Inflammatory macrophage treated with lipopolysaccharide for 1 hour (primary cell): ENCODE results near the gene FBXL13.
A peak's percentile ranks its signal among the peaks of the same experiment; 100 is the strongest.
"Not testable (repeated sequence)": the region's sequence is repeated elsewhere in the genome, so short reads cannot be mapped to it uniquely, and the experiment has no call there.

Source experiments
- DNase-seq, 2 donors: peaks; one replicate each; pipeline ENCODE4 v3.0.0-alpha.2; 2020 to 2022

The FBXL13 gene

GRCh38 chr7:103020876-103021275 is 53.7 kb downstream of the FBXL13 start:
- DNase-seq = not testable (repeated sequence)

DNA sequence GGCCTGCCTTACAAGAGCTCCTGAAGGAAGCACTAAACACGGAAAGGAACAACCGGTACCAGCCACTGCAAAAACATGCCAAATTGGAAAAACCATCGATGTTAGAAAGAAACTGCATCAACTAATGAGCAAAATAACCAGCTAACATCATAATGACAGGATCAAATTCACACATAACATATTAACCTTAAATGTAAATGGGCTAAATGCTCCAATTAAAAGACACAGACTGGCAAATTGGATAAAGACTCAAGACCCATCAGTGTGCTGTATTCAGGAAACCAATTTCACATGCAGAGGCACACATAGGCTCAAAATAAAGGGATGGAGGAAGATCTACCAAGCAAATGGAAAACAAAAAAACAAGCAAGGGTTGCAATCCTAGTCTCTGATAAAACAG is 56.3 kb downstream of the FBXL13 start:
- not testable (repeated sequence) for DNase-seq

- DNase-seq = no peak
Observed at GRCh38 chr7:103011650-103012049, 62.9 kb downstream of the FBXL13 start.

- no peak for DNase-seq
Observed at GRCh38 chr7:103010211-103010610, 64.4 kb downstream of the FBXL13 start.

DNA sequence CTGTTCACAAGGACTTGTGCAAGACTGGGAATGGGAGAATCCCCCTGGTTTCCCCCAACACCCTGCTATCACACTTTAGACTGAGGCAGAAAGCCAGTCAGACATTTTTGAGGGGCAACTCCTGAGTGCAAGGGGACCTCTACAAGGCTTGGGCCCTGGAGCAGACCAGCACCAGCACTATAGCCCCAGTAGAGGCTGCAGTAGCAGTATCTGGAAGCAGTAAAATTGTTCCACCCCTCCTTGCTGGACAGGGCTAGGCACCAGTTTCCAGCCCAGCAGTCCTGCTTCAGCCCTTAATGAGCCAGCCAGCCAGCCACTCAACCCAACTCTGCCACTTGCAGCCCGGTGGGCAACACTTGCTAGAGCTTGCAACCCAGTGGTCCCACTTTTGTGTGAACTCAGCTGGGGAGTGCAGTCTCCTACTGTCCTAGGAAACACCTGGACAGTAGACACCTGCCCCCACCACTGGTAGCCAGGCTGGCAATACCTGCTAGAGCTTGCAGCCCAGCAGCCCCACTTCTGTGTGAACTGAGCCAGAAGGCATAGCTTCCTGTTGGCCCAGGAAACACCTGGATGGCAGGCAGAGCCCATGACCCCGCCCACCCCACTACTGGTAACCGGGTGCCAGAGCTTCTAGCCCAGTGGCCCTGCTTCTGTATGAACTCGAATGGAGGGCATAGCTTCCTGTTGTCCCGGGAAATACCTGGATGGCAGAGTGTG is 65.0 kb downstream of the FBXL13 start:
- DNase-seq = no peak

GRCh38 chr7:103003004-103003403 is 71.6 kb downstream of the FBXL13 start:
- no peak for DNase-seq

GRCh38 chr7:103001210-103001609 is 73.4 kb downstream of the FBXL13 start:
- no peak for DNase-seq

DNA sequence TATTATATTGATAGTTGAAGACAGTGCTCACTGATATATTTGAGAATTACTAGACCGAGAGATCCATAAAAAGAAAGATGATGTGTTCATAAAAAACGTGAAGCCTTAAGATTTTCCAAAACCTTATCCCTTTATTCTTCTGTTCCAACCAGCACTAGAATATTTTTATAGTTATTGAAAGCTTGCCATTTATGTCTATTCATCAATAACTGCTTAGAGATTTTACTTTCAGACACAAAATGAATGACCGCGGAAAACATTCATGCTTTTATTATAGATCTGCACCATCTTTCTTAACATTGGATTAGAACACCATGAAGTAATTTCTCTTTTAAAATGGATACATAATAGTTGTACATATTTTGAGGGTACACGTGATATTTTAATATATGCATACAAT is 77.6 kb downstream of the FBXL13 start:
- DNase-seq = no peak

DNA sequence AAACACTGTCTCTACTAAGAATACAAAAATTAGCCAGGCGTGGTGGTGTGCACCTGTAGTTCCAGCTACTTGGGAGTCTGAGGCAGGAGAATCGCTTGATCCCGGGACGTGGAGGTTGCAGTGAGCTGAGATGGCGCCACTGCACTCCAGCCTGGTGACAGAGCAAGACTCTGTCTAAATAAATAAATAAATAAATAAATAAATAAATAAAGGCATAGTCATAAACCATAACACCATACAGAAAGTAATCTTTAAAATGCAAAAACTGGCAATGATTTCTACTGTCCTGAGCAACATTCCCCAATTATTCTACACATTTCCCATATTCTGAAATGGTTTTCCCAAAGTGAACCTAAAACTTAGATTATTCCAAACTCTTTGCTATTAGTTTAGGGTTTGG is 79.0 kb downstream of the FBXL13 start:
- DNase-seq = not testable (repeated sequence)

DNA sequence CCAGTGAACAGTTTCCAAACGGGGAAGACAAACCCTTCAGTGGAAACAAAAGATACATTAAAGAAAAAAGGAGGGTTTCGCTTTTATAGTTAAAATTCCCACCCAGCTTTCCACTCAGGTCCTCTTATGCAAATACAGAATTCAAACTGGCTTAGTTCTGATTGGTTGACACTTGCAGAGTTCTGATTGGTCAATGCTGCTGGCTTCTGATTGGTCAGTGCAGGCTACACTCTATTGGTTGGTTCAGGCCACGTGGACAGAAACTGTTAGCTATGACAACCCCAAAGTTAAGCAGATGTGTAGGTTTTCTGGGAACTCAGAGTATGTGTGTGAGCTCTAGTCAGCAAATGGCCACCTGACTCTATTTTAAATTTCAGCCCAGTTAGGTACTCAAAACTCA is 80.0 kb downstream of the FBXL13 start:
- no peak for DNase-seq

GRCh38 chr7:102993718-102994029 is 80.9 kb downstream of the FBXL13 start:
- DNase-seq = peak in 1 of 2 donors; percentile 66

DNA sequence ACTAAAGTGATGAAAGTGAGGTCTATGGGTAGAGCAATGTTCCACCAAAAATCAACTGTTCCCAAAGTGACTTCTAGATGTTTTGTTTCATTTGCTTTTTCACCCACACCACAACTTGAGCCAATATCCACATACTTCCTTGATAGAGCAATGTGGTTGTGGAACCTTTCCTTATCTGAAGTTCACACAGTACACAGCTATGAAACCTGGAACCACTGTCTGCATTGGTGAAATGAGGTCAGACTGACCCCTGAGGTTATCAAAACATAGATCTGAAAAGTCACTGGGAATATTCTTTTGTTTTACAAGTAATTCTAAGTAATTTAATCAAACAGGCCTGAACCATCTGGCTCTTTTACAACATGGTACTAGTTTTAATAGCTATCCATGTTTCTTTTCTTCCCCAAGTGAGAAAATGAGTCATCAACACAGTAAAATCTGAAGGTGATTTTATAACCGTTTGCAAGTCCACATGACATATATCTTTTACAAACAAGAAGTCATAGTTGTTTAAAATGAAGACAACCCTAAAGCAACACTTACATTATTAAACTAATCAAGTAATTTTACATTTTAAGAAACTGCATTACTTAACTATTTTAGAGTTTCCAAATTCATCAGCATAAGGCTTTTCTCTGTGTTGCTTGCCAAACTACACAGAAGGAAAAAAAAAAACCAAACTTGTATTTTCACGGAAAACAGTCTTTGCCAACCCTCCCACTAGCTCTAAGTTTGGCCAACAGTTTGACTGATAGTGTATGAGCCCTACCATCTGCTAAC is 81.5 kb downstream of the FBXL13 start:
- DNase-seq = peak; percentile 5 to 51

GRCh38 chr7:102992509-102992937 is 82.1 kb downstream of the FBXL13 start:
- no peak for DNase-seq

- peak; percentile 47 for DNase-seq
Observed at GRCh38 chr7:102991540-102992214, 82.9 kb downstream of the FBXL13 start.

GRCh38 chr7:102991077-102991539 is 83.5 kb downstream of the FBXL13 start:
- DNase-seq = peak; percentile 66 to 68

- DNase-seq = no peak
Observed at GRCh38 chr7:102990642-102991041, 84.0 kb downstream of the FBXL13 start.

GRCh38 chr7:102988631-102989560 is 85.7 kb downstream of the FBXL13 start:
- DNase-seq = peak; percentile 23 to 46

- no peak for DNase-seq
Observed at GRCh38 chr7:102988088-102988487, 86.5 kb downstream of the FBXL13 start.

DNA sequence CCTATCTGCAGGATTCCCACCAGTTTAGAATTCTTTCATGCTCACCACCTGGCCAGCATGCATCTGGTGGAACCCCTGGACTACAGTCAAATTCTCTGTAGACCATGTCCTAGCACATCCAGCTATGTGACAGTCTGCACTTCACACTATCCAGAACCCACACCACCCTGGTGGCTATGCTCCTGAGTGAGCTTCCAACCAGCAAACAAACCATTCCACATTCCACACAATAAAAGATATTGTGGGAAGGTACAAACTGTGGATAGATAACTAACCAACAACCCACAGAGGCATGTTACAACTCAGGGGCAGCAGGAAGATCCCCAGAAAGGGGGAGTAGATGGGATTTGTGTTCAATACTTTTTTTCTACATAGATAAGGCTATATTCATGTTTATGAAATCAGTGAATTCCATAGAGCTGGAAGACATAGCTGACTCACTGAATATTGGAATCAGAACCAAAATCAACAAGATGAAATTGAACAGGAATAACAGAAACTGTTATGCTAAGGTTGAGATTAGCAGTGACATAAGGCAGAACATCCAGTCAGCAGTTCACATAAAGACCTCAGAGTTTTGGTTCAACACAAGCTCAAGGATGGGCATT is 89.3 kb downstream of the FBXL13 start:
- no peak for DNase-seq

- DNase-seq = no peak
Observed at GRCh38 chr7:102983602-102984001, 91.0 kb downstream of the FBXL13 start.

DNA sequence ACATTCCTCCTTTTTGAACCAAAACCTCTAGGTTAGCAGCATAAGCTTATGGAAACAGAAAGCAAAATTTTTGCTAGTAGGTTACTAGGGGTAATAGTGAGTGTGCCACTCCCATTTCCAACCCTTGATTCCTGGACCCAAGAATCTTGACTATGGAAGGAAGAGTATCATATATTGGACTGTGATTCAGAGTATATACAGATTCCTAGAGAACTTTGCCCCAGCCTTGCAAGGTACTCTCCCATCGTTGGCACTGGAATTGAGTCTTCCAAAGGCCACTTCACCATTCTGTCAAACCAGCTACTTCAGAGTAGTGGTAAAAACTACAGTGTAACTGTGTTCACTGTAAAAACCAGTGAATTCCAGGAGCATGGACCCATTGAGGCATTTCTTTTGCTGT is 92.4 kb downstream of the FBXL13 start:
- DNase-seq = no peak

GRCh38 chr7:102981451-102981850 is 93.1 kb downstream of the FBXL13 start:
- DNase-seq = no peak
